HEK293 (cell line): ENCODE results near the gene LIMCH1.

Experiments
- CTCF ChIP-seq: fragments of 450-650 bp; formaldehyde crosslinking; IDR thresholded peaks from 2 replicates; pipeline ENCODE4 v1.5.1; 2016; ENCODE audit warnings: missing biosample characterization, missing genetic modification characterization
- KLF7 ChIP-seq: fragments of 450-650 bp; formaldehyde crosslinking; IDR thresholded peaks from 2 replicates; pipeline ENCODE4 v1.5.1; 2016; ENCODE audit warnings: missing biosample characterization, missing genetic modification characterization, borderline replicate concordance
- OVOL3 ChIP-seq: fragments of 450-650 bp; formaldehyde crosslinking; IDR thresholded peaks from 2 replicates; pipeline ENCODE4 v1.5.1; 2016; ENCODE audit warnings: missing biosample characterization, missing genetic modification characterization
- TCF7L2 ChIP-seq: IDR thresholded peaks from 2 replicates; pipeline ENCODE4 v1.6.1; 2011; ENCODE audit warnings: low read depth, mild to moderate bottlenecking, inconsistent platforms, low read length, moderate library complexity, borderline replicate concordance
- ZNF274 ChIP-seq, 2 experiments: fragments of 200-500 bp in 1 of 2; fragments of 450-650 bp in 1 of 2; sonication (Bioruptor generic) in 1 of 2; formaldehyde crosslinking in 1 of 2; IDR thresholded peaks; 2 replicates each; pipeline versions ENCODE4 v1.5.1 to v1.6.1; 2014 to 2016; ENCODE audit warnings: borderline replicate concordance in 1 of 2, inconsistent platforms in 1 of 2, low read length in 1 of 2, missing biosample characterization in 1 of 2, missing genetic modification characterization in 1 of 2
- TF ChIP-seq, protein P1 (sequence below): fragments of 450-650 bp; formaldehyde crosslinking; IDR thresholded peaks from 2 replicates; pipeline ENCODE4 v1.5.1; 2016; ENCODE audit warnings: missing biosample characterization, missing genetic modification characterization

- TF ChIP-seq, protein P1, sequence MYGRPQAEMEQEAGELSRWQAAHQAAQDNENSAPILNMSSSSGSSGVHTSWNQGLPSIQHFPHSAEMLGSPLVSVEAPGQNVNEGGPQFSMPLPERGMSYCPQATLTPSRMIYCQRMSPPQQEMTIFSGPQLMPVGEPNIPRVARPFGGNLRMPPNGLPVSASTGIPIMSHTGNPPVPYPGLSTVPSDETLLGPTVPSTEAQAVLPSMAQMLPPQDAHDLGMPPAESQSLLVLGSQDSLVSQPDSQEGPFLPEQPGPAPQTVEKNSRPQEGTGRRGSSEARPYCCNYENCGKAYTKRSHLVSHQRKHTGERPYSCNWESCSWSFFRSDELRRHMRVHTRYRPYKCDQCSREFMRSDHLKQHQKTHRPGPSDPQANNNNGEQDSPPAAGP (tag by site-specific recombination) = no peak
- no peak for TF ChIP-seq KLF7 (tag by site-specific recombination)
- TF ChIP-seq ZNF274 (IDR thresholded peaks at IDR 0.05; ENCODE audit: low read length) = no peak
- no peak for TF ChIP-seq ZNF274 (tag by site-specific recombination; IDR thresholded peaks at IDR 0.05; ENCODE audit: borderline replicate concordance)
- no peak for TF ChIP-seq TCF7L2
- no peak for TF ChIP-seq CTCF (tag by site-specific recombination)
- TF ChIP-seq OVOL3 (tag by site-specific recombination) = no peak
Observed at GRCh38 chr4:41693629-41694028, 155.7 kb downstream of the LIMCH1 start.
